GM12892 (cell line): ENCODE measurements around the gene DST.

Experiments used
- POLR2A ChIP-seq: IDR thresholded peaks from 2 replicates; pipeline ENCODE4 v1.6.1; 2011; ENCODE audit warnings: low read depth, low read length, control low read depth
- POLR2AphosphoS5 ChIP-seq: IDR thresholded peaks from 2 replicates; pipeline ENCODE4 v1.6.1; 2011; ENCODE audit warnings: low read depth, low read length, control low read depth

GRCh38 chr6:56643379-56644089 lies 845 bp upstream of the DST start:
- no peak for TF ChIP-seq POLR2A
- TF ChIP-seq POLR2AphosphoS5: no peak
